GM12892 (cell line): Measurements from ENCODE around the gene FCHO1.
"Not testable (repeated sequence)": the region's sequence is repeated elsewhere in the genome, so short reads cannot be mapped to it uniquely, and the experiment has no call there.

Experiments used
- POLR2A ChIP-seq: IDR thresholded peaks from 2 replicates; pipeline ENCODE4 v1.6.1; 2011; ENCODE audit warnings: low read depth, low read length, control low read depth
- POLR2AphosphoS5 ChIP-seq: IDR thresholded peaks from 2 replicates; pipeline ENCODE4 v1.6.1; 2011; ENCODE audit warnings: low read depth, low read length, control low read depth
- TAF1 ChIP-seq: IDR thresholded peaks from 2 replicates; pipeline ENCODE4 v1.6.1; 2011; ENCODE audit warnings: low read depth, mild to moderate bottlenecking, control low read depth, low read length, borderline replicate concordance

DNA sequence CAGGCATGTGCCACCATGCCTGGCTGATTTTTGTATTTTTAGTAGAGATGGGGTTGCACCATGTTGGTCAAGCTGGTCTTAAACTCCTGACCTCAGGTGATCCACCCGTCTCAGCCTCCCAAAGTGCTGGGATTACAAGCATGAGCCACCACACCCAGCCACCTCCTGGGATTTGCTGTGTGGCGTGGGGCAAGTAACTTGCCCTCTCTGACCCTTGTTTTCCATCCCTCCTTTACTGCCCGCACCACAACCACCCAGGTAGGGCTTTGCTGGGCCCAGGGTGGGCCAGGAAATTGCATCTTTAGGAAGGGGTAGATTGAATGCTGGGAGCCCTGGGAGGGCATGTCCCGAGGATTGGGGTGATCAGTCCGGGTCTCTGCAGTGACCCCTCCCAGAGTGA is 32.4 kb downstream of the FCHO1 start:
- not testable (repeated sequence) for TF ChIP-seq POLR2A, TAF1, POLR2AphosphoS5
